Esophagus squamous epithelium (tissue), 4 donors: ENCODE data around the gene ZNF586.

ENCODE experiments used
- CTCF ChIP-seq, 6 experiments: fragments of 450-650 bp in 4 of 6; fragments of 200-600 bp in 2 of 6; sonication (generic) in 2 of 6; IDR thresholded peaks; one replicate each; pipeline ENCODE4 v1.5.1; 2016 to 2019; ENCODE audit warnings: antibody characterized with exemption in 6 of 6, mild to moderate bottlenecking in 4 of 6, moderate library complexity in 4 of 6
- POLR2A ChIP-seq, 4 donors: fragments of 450-650 bp; IDR thresholded peaks; one replicate each; pipeline ENCODE4 v1.6.1; 2017; ENCODE audit warnings: antibody characterized with exemption in 4 of 4, mild to moderate bottlenecking in 4 of 4, moderate library complexity in 3 of 4

- TF ChIP-seq CTCF (IDR thresholded peaks at IDR 0.05) (no peak), POLR2A (IDR thresholded peaks at IDR 0.05) (no peak)
Observed at GRCh38 chr19:57754091-57754673, 15.3 kb upstream of the ZNF586 start.
